Cardiac muscle cell (in vitro differentiated cells and primary cell): ENCODE data around the gene ANO9. TPM values are rescaled to one million over a fixed set of nuclear protein-coding genes. Genes with fewer than 3 reads are reported as not detected.

Experiments used
- DNase-seq, 2 donors: peaks; one replicate each; pipeline versions ENCODE4 v3.0.0 to v3.0.0-alpha.2; 2010 to 2017; ENCODE audit warnings: low read depth in 1 of 2, low spot score in 1 of 2
- H3K27ac ChIP-seq: fragments of 200-600 bp; sonication (generic); 2 replicates; pipeline ENCODE4 v1.5.1; 2016
- H3K27me3 ChIP-seq: fragments of 200-600 bp; sonication (generic); 2 replicates; pipeline ENCODE4 v1.6.0; 2016; ENCODE audit warnings: control low read depth
- H3K36me3 ChIP-seq: fragments of 200-600 bp; sonication (generic); 2 replicates; pipeline ENCODE4 v1.5.1; 2016; ENCODE audit warnings: control low read depth
- H3K4me1 ChIP-seq: fragments of 200-600 bp; sonication (generic); 2 replicates; pipeline ENCODE4 v1.8.1; 2017; ENCODE audit warnings: low read depth, mild to moderate bottlenecking, mixed run types
- H3K4me3 ChIP-seq: fragments of 200-600 bp; sonication (generic); 2 replicates; pipeline ENCODE4 v1.5.1; 2016; ENCODE audit warnings: mild to moderate bottlenecking
- H3K9me3 ChIP-seq: fragments of 200-600 bp; sonication (generic); 2 replicates; pipeline ENCODE4 v1.5.1; 2017; ENCODE audit warnings: low read depth, mild to moderate bottlenecking, control low read depth
- CTCF ChIP-seq: IDR thresholded peaks from 2 replicates; pipeline ENCODE4 v1.5.1; 2012; ENCODE audit warnings: low read depth, mild to moderate bottlenecking, low read length
- polyA plus RNA-seq: library from polyadenylated mRNA; unstranded; fragments of >200 nt; fragmentation: Nextera tagmentation; extraction: Ambion mirVana; gene quantifications from 2 replicates; pipeline ENCODE4 v1.2.1, GENCODE V29; 2016
- total RNA-seq: library from RNA; depleted of rRNA; stranded (reverse); fragments of >200 nt; gene quantifications from 2 replicates; pipeline ENCODE4 v1.2.3, GENCODE V29; 2016

ANO9 gene
- total and polyA plus RNA-seq, 2 experiments from 2014 or later, result 0.23 to 0.51 TPM

- Histone ChIP-seq H3K9me3 (no peaks in the 10 kb centered on the region), H3K4me1 (no peaks in the 10 kb centered on the region), H3K4me3 (no peak overlapping the region), H3K27me3 (no peaks in the 10 kb centered on the region), H3K36me3 (no peaks in the 10 kb centered on the region), H3K27ac (no peak overlapping the region)
- no peak for DNase-seq
- TF ChIP-seq CTCF, result no peak
Measured at GRCh38 chr11:489610-490185, 47.9 kb upstream of the ANO9 start.

- no peaks in the 10 kb centered on the region for H3K9me3 ChIP-seq
- H3K27ac ChIP-seq, result no peak overlapping the region
- no peaks in the 10 kb centered on the region for H3K36me3 ChIP-seq
- DNase-seq, result no peak
- TF ChIP-seq CTCF, result no peak
- no peaks in the 10 kb centered on the region for H3K27me3 ChIP-seq
- H3K4me1 ChIP-seq, result no peaks in the 10 kb centered on the region
- H3K4me3 ChIP-seq, result no peak overlapping the region
Measured at GRCh38 chr11:488992-489391, 47.2 kb upstream of the ANO9 start.

GRCh38 chr11:488579-488978, 46.8 kb upstream of the ANO9 start:
- Histone ChIP-seq H3K27ac (no peak overlapping the region), H3K4me1 (no peaks in the 10 kb centered on the region), H3K4me3 (no peak overlapping the region), H3K9me3 (no peaks in the 10 kb centered on the region), H3K36me3 (no peaks in the 10 kb centered on the region), H3K27me3 (no peaks in the 10 kb centered on the region)
- no peak for DNase-seq
- TF ChIP-seq CTCF, result no peak

GRCh38 chr11:488062-488461, 46.3 kb upstream of the ANO9 start:
- Histone ChIP-seq H3K4me1 (no peaks in the 10 kb centered on the region), H3K4me3 (no peak overlapping the region), H3K36me3 (no peaks in the 10 kb centered on the region), H3K9me3 (no peaks in the 10 kb centered on the region), H3K27ac (no peak overlapping the region), H3K27me3 (no peaks in the 10 kb centered on the region)
- DNase-seq, result no peak
- no peak for TF ChIP-seq CTCF

- DNase-seq, result no peak
- H3K9me3 ChIP-seq, result no peaks in the 10 kb centered on the region
- no peak overlapping the region for H3K4me3 ChIP-seq
- H3K27me3 ChIP-seq, result no peaks in the 10 kb centered on the region
- H3K4me1 ChIP-seq, result no peaks in the 10 kb centered on the region
- no peaks in the 10 kb centered on the region for H3K36me3 ChIP-seq
- TF ChIP-seq CTCF, result no peak
- H3K27ac ChIP-seq, result no peak overlapping the region
Measured at GRCh38 chr11:487571-488021, 45.8 kb upstream of the ANO9 start.
